Measurements from ENCODE around the gene GSS.

DNA sequence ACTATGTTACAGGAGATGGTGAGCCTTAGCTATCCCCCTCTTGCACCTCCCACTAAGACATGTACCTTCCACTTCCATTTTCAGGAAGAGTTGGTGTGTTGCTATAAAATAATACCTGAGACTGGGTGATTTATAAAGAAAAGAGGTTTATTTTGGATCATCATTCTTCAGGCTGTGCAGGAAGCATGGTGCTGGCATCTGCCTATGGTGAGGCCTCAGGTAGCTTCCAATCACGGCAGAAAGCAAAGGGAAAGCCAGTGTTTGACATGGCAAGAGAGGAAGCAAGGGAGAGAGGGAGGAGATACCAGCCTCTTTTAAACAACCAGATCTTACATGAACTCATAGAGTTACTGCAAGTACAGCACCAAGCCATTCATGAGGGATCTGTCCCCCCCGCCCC, 32.2 kb downstream of the GSS start:
- TF ChIP-seq, protein P1, sequence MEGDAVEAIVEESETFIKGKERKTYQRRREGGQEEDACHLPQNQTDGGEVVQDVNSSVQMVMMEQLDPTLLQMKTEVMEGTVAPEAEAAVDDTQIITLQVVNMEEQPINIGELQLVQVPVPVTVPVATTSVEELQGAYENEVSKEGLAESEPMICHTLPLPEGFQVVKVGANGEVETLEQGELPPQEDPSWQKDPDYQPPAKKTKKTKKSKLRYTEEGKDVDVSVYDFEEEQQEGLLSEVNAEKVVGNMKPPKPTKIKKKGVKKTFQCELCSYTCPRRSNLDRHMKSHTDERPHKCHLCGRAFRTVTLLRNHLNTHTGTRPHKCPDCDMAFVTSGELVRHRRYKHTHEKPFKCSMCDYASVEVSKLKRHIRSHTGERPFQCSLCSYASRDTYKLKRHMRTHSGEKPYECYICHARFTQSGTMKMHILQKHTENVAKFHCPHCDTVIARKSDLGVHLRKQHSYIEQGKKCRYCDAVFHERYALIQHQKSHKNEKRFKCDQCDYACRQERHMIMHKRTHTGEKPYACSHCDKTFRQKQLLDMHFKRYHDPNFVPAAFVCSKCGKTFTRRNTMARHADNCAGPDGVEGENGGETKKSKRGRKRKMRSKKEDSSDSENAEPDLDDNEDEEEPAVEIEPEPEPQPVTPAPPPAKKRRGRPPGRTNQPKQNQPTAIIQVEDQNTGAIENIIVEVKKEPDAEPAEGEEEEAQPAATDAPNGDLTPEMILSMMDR (IDR thresholded peaks at IDR 0.05) = no peak
- no peak for TF ChIP-seq POLR2A (IDR thresholded peaks at IDR 0.05)

Data from esophagus squamous epithelium (tissue), 4 donors.